NCI-H1417 treated with DMSO at 0.1 percent for 48 hours (cell line): ENCODE measurements around the gene MMD2.

ENCODE experiments used
- DNase-seq: peaks from one replicate; lab custom pipeline; 2025; lab: John Stamatoyannopoulos, UW

The MMD2 gene

GRCh38 chr7:4959306-4959705 is 319 bp upstream of the MMD2 start:
- no peak for DNase-seq

DNA sequence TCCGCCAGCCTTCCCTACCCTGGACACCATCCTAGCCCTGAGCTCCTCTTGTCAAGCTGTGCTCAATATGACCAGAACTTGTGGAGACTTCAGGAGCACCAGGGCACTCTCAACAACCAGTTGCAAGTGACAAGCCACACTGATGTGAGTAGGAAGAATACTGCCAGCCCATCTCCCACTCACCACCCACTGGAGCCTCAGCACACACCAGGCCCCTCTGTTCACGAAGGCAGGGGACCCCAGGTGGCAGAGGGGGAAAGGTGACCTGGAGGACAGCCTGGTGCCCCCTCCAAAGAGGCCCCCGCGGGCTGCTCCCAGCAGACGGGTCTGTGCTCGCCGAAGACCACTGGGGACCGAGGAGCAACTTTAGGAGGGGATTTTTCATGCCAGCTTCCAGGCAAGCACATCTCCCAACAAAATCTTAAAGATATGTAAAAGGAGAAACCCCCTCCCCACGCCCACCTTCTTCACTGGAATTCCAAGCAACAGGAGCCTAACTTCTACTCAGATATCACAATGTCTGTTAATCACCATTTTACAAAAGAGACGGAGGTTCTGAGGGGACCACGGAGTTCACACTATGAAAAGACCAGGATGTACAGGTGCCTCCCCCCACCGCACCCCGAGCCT is 1.0 kb downstream of the MMD2 start:
- DNase-seq, result no peak

DNA sequence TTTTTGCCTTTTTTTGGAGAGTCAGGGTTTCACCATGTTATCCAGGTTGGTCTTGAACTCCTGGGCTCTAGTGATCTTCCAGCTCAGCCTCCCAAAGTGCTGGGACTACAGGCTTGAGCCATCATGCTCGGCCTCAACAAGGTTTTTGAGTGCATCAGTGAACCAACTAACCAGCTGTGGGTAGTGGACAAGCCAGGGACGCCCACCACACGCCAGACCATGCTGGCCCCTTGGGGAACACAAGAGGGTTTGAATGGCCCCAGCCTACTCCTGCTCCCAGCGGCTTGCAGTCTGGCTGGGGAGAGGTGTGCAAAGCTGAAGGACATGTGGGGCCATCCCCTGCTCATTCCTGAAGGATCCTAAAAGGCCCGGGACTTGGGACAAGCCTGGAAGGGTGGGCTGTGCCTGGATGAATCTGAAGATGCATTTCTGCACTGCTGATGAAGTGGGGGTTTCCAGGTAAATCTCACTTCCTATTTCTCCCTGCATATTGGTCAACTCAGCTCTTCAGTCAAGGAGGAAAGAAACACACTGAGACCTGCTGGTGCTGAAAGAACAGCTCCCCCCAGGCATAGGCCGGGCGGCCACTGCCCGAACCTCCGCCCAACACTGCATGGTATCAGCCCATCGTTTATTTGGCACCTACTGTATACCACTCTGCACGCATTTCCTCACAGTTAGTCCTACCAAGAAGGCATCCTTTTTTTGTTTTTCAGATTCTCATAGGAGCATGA is 6.9 kb downstream of the MMD2 start:
- DNase-seq, result no peak

DNA sequence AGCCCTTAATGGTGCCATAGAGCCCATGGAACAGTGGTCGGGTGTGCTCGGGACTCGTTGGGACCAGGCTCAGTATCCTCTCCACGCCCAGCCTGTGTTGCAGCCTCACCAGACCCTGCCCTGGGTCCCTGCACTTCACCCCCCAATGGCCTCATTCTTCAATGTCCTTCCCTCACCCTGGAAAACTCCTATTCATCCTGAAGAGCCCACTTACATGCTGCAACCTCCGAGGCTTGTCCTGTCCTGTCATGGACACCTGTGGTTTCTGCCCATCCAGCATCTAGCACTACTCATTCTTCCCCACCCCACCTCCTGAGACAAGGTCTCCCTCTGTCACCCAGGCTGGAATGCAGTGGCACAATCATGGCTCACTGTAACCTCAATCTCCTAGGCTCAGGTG is 7.7 kb downstream of the MMD2 start:
- no peak for DNase-seq

DNA sequence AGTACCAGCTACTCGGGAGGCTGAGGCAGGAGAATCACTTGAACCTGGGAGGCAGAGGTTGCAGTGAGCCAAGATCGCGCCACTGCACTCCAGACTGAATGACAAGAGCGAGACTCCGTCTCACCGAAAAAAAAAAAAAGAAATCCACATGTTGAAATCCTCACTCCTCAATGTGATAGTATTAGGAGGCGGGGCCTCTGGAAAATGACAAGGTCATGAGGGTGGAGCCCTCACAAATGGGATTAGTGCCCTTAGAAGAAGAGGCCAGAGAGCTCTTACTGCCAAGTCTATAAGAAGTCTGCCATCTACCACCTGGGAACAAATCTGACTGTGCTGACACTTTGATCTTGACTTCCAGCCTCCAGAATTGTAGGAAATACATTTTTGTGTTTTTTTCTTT is 10.6 kb downstream of the MMD2 start:
- no peak for DNase-seq

DNA sequence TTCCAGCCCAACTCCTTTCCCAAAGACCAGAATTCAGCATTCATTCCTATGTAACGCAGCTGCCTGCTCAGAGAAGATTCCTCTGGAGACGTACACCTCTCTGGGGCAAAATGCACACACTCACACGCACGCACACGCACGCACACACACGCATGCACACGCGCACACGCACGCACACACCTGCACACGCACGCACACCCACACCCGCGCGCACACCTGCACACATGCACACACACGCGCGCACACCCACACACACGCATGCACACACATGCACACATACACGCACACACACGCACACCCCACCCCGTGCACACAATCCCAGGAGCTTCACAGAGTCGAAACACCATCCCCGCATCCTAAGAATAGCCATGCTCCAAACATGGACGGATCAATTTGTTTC is 13.0 kb downstream of the MMD2 start:
- DNase-seq, result no peak

DNA sequence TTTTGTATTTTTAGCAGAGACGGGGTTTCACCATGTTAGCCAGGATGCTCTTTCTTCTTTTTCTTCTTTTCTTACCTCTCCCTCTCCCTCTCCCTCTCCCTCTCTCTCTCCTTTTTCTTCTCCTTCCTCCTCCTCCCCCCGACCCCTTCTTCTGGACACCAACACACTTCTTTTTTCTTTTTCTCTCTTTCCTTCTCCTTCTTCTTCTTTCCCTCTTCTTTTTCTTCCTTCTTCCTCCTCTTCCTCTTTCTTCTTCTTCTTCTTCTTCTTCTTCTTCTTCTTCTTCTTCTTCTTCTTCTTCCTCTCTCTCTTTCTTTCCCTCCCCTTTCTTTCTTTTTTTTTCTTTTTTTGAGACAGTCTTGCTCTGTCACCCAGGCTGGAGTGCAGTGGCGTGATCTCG is 14.0 kb downstream of the MMD2 start:
- DNase-seq, result no peak

DNA sequence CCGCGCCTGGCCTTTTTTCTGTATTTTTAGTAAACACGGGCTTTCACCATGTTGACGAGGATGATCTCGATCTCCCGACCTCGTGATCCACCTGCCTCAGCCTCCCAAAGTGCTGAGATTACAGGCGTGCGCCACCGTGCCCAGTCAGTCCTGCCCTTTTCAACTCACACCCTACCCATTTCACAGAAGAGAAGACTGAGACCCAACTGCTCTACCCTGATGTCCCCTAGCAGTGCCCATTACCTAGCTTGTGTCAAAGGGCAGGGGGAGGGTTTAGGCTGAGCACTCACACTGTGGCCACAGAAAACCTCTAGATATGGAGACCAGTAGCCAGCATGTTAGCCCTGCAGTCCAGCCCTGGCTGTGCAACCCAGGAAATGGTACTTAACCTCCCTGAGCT is 15.7 kb downstream of the MMD2 start:
- no peak for DNase-seq

- DNase-seq, result no peak
Observed at GRCh38 chr7:4939971-4940728, 18.8 kb downstream of the MMD2 start.

DNA sequence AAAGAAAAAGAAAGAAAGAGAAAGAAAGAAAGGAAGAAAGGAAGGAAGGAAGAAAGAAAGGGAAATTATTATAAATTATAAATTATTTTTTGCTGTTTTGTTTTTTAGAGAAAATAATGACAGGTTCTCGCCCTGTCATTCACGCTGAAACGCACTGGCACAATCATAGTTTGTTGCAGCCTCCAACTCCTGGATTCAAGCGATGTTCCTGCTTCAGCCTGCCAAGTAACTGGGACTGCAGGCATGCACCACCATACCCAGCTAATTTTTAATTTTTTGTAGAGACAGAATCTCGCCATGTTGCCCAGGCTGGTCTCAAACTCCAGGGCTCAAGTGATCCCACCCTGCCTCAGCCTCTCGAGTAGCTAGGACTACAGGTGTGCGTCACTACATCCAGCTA is 21.6 kb downstream of the MMD2 start:
- no peak for DNase-seq

DNA sequence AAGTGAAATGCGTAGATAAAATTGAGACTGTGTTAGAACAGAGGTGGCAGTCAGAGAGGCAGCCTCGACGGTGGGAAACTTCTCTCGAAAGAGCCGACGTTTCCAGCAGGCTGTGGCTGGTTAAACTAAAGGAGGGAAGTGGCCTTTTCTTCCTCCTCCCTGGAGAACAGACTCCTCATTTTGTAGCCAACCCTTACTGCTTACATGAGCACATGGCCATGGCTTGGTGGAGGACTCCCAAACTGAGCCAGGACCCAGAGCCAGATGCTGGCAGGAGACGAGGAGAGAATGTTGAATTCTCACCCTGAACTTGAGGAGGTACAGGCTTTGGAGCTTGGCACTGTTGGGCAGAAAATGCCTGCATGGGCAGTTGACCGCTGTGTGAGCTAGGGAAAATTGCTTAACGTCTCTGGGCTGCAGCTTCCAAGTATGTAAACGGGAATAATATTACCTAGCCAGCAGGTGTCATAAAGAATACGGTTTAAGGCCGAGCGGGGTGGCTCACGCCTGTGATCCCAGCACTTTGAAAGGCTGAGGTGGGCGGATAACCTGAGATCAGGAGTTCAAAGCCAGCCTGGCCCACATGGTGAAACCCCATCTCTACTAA is 24.5 kb downstream of the MMD2 start:
- DNase-seq, result no peak

DNA sequence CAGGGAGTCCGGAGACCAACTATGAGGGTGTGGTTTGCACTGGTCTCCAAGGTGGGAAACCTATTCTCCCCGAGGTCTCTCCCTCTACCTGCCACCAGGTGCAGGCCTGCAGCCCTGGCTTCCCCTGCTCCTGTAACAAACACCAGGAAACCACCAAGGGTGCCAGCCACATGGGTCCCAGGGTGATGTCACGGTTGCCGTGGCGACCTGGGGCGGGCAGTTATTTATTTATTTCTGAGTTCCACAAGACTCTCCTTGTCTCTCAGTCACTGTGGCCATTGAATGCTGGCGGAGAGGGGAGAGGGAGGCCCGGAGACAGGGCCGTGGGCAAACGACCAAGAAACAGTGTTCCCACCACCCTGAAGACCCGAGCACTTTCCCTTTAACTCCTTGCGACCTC is 27.0 kb downstream of the MMD2 start:
- DNase-seq, result peak; percentile 69

GRCh38 chr7:4929005-4929404 is 30.0 kb downstream of the MMD2 start:
- no peak for DNase-seq

DNA sequence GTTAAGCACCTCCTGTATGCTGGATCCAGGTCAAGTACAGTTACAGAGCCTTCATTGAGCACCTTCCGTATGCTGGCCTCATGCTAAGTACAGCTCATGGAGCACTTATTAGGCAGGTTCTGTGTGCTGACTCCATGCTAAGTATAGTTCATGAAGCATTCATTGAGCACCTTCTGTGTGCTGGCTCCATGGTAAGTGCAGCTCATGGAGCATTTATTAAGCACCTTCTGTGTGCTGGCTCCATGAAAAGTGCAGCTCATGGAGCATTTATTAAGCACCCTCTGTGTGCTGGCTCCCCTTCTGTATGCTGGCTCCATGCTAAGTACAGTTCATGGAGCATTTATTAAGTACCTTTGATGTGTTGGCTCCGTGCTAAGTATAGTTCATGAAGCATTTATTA is 30.5 kb downstream of the MMD2 start:
- DNase-seq, result no peak

DNA sequence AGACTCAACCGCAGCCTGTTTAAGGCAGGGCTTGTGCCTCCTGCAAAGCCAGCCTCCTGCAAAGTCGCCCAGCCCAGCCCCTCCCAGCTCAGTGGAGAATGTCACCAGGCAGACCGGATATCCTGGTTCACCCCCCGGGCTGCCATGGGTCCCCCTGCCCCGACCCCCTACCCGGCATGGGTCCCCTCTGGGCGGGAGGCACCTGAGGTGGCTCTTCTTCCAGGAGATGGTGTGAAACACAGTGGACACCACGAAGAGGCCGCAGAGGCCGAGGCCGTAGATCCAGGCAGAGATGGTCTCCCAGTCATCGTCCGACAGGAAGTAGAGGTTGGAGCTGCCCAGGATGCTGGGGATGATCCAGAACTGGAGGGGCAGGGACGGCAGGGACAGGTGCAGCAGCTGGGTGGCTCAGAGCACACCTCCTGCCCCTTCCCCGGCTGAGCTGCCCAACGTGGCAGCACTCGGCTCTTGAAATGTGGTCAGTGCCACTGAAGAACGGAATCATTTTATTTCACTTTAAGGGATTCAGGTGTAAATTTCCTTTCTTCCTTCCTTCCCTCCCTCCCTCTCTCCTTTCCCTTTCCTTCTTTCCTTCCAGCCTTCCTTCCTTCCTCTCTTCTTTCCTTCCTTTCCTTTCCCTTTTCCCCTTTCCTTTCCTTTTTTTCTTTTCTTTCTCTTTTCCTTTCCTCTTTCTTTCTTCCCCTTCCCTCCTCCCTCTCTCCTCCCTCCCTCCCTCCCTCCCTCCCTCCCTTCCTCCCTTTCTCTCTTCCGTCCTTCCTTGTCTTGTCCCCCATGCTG is 38.8 kb downstream of the MMD2 start:
- DNase-seq, result no peak

DNA sequence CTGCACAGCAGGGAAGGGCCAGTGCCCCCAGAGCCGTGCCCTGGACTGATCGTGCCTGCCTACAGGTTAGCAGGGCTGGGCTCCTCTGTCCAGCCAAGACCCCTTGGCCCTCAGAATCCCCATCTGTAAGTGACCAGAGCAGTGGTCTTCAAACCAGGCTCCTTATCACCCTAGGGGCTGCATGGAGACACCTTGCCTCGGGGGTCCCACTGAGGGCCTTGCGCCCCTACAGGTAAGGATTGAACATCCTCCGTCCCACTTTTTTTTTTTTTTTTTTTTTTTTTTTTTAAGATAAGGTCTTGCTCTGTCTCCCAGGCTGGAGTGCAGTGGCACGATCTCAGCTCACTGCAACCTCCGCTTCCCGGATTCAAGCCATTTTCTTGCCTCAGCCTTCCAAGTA is 42.9 kb downstream of the MMD2 start:
- no peak for DNase-seq

- DNase-seq, result no peak
Observed at GRCh38 chr7:4911111-4911828, 47.7 kb downstream of the MMD2 start.

- no peak for DNase-seq
Observed at GRCh38 chr7:4906682-4907081, 52.3 kb downstream of the MMD2 start.

GRCh38 chr7:4905171-4905570 is 53.8 kb downstream of the MMD2 start:
- no peak for DNase-seq

- no peak for DNase-seq
Observed at GRCh38 chr7:4904346-4904745, 54.6 kb downstream of the MMD2 start.

DNA sequence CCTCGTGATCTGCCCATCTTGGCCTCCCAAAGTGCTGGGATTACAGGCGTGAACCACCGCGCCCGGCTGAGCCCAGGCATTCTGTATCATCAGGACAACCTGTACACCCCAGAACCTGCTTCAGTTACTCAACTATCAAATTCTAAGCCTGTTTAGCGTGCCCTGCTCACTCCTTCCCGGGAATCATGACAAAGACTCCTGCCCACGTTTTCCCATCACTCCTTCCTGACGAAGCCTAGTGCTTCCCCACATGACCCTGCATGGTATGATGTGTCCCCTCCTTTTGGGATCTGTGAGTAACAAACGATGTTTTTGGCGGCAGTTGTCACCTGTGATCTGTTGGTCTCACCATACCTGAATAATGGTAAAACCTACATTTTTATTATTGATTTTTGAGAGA is 63.2 kb downstream of the MMD2 start:
- DNase-seq, result no peak
